ENCODE measurements around the gene NADSYN1.

The NADSYN1 gene

GRCh38 chr11:71548716-71549151 is 95.7 kb downstream of the NADSYN1 start:
- no peak for DNase-seq (ENCODE audit: low spot score)

All from COLO829 (cell line).